ENCODE data around the gene BMERB1. TPM values are rescaled to one million over a fixed set of nuclear protein-coding genes. Genes with fewer than 3 reads are reported as not detected.

The BMERB1 gene
- total and polyA plus RNA-seq, 9 of the 15 experiments (the other 6 are each of a cell fraction or from before 2014, with no cell fraction given): 0.29 to 2.9 (median 0.94) TPM

- TF ChIP-seq HMGXB4 (CRISPR knock-in tag; IDR thresholded peaks at IDR 0.05) (no peak), ARNT (IDR thresholded peaks at IDR 0.05) (no peak), BHLHE40 (IDR thresholded peaks at IDR 0.05; ENCODE audit: low read length) (no peak), C11orf30 (IDR thresholded peaks at IDR 0.05; ENCODE audit: low read depth) (no peak), REST (IDR thresholded peaks at IDR 0.05; ENCODE audit: borderline replicate concordance) (peak; percentile 58; the same call in 1 of the 2 replicates), REST (CRISPR knock-in tag; IDR thresholded peaks at IDR 0.05; ENCODE audit: low read depth) (no peak), CXXC5 (CRISPR knock-in tag; IDR thresholded peaks at IDR 0.05) (0 out of 2 replicates have a peak, but pooled peaks have one; percentile 25), CHD2 (IDR thresholded peaks at IDR 0.05; ENCODE audit: low read depth, low read length) (no peak), ZFX (CRISPR knock-in tag; IDR thresholded peaks at IDR 0.05) (peak; percentile 72), MTA3 (IDR thresholded peaks at IDR 0.05; ENCODE audit: borderline replicate concordance) (peak; percentile 68; the same call in 1 of the 2 replicates), NFIC (IDR thresholded peaks at IDR 0.05) (no peak), MTA2 (IDR thresholded peaks at IDR 0.05; ENCODE audit: low read depth) (no peak)
These were observed 104.8 kb downstream of the BMERB1 start (continued) for GRCh38 chr16:15539197-15539596.

Measured in K562 (cell line).